Muscle layer of colon (tissue), 2 donors: ENCODE measurements around the gene CAMKMT.

ENCODE experiments used
- H3K27ac ChIP-seq: one replicate; pipeline ENCODE4 v1.7.0; 2013; ENCODE audit warnings: low read depth, mild to moderate bottlenecking, low read length, moderate library complexity
- H3K27me3 ChIP-seq, 2 donors: one replicate each; pipeline ENCODE4 v1.7.0; 2013; ENCODE audit warnings: low read length in 2 of 2, mild to moderate bottlenecking in 2 of 2; ENCODE audit not compliant: insufficient read depth in 2 of 2, control insufficient read depth in 1 of 2
- H3K36me3 ChIP-seq: one replicate; pipeline ENCODE4 v1.7.0; 2013; ENCODE audit warnings: mild to moderate bottlenecking, low read length; ENCODE audit not compliant: insufficient read depth
- H3K4me1 ChIP-seq: one replicate; pipeline ENCODE4 v1.7.0; 2013; ENCODE audit warnings: mild to moderate bottlenecking, low read length; ENCODE audit not compliant: insufficient read depth
- H3K4me3 ChIP-seq, 2 donors: one replicate each; pipeline ENCODE4 v1.7.0; 2013; ENCODE audit warnings: low read length in 2 of 2, low read depth in 1 of 2, mild to moderate bottlenecking in 1 of 2, moderate library complexity in 1 of 2
- H3K9ac ChIP-seq: one replicate; pipeline ENCODE4 v1.7.0; 2013; ENCODE audit warnings: low read length
- H3K9me3 ChIP-seq: one replicate; pipeline ENCODE4 v1.7.0; 2013; ENCODE audit warnings: mild to moderate bottlenecking, low read length
- donor health status: abdominal sarcoma.
- donor health status: Adenocarcinoma of cecum.

CAMKMT gene

DNA sequence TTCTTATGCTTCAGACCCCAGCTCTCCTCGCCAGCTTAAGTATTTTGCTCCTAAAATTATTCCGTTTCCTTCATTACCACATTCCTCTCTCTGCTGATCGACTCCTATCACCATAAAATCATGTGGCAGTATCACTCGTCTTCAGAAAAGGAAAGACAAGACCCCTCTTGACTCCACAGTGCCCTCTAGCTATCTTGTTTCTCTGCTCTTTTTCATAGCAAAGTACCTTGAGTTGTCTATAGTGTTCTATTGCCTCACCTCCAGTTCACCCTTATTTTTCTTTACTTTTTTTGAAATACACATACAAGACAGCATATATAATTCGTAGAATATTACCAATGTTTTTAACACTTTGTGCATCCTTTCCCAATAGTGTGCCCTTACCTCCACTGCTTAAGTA lies 306.6 kb downstream of the CAMKMT start:
- H3K9me3 ChIP-seq = no peaks in the 10 kb centered on the region
- H3K27ac ChIP-seq = no peak overlapping the region
- H3K27me3 ChIP-seq = no peaks in the 10 kb centered on the region
- no peaks in the 10 kb centered on the region for H3K4me1 ChIP-seq
- H3K4me3 ChIP-seq = no peak overlapping the region
- H3K9ac ChIP-seq = no peak overlapping the region
- H3K36me3 ChIP-seq = no peaks in the 10 kb centered on the region

- no peak overlapping the region for H3K9ac ChIP-seq
- no peaks in the 10 kb centered on the region for H3K27me3 ChIP-seq
- H3K4me1 ChIP-seq = no peaks in the 10 kb centered on the region
Measured at GRCh38 chr2:44671276-44671675, 309.5 kb downstream of the CAMKMT start.

DNA sequence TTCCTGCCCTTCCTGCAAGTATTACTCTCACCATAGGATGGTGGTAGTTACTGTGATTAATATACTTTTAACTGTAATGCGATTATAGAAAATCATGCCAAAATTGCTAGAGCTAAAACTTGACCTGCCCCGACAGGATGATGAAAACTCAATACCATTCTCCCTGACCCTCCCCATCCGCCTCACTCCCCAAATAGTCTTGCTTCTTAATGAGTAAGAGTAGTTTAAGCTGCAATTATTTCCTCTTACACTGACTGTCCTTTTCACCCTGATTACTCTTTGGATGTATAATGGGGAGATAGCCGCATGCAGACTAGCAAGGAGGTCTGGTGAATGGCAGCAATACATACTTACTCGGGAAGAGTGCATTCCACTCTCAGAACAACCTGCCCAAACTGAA lies 310.2 kb downstream of the CAMKMT start:
- Histone ChIP-seq H3K4me1 (no peaks in the 10 kb centered on the region), H3K4me3 (no peak overlapping the region), H3K27me3 (no peaks in the 10 kb centered on the region), H3K27ac (no peak overlapping the region), H3K36me3 (no peaks in the 10 kb centered on the region), H3K9me3 (no peaks in the 10 kb centered on the region), H3K9ac (no peak overlapping the region)

More at GRCh38 chr2:44671276-44671675, 309.5 kb downstream of the CAMKMT start:
- no peak overlapping the region for H3K27ac ChIP-seq
- no peak overlapping the region for H3K4me3 ChIP-seq
- H3K9me3 ChIP-seq = no peaks in the 10 kb centered on the region
- H3K36me3 ChIP-seq = no peaks in the 10 kb centered on the region

- no peaks in the 10 kb centered on the region for H3K4me1 ChIP-seq
- H3K9me3 ChIP-seq = no peaks in the 10 kb centered on the region
- no peaks in the 10 kb centered on the region for H3K36me3 ChIP-seq
- H3K9ac ChIP-seq = no peak overlapping the region
- no peak overlapping the region for H3K27ac ChIP-seq
- H3K27me3 ChIP-seq = no peaks in the 10 kb centered on the region
- H3K4me3 ChIP-seq = no peak overlapping the region
Measured at GRCh38 chr2:44672431-44672830, 310.7 kb downstream of the CAMKMT start.

- no peaks in the 10 kb centered on the region for H3K27me3 ChIP-seq
- H3K9ac ChIP-seq = no peak overlapping the region
- H3K36me3 ChIP-seq = no peaks in the 10 kb centered on the region
- H3K27ac ChIP-seq = no peak overlapping the region
- no peaks in the 10 kb centered on the region for H3K4me1 ChIP-seq
- no peaks in the 10 kb centered on the region for H3K9me3 ChIP-seq
- H3K4me3 ChIP-seq = no peak overlapping the region
Measured at GRCh38 chr2:44674473-44675284, 312.9 kb downstream of the CAMKMT start.

DNA sequence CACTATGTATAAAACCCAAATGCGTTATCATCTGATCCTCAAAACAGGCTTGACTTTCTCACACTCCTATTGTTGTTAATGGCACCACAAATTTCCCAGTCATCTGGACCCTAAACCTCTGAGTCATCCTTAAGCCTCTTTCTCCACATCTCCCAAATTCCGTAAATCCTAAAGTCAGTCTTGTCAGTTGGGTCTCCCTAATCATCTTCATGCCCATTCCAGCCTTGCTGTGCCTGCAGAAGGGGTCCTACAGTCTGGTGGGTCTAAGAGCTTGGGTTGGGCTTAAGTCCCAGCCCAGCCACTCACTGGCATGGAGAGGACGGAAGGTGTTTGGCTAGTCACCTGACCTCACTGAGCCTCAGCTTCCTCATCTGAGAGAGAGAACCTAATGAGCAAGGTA lies 314.6 kb downstream of the CAMKMT start:
- H3K9me3 ChIP-seq = no peaks in the 10 kb centered on the region
- no peaks in the 10 kb centered on the region for H3K27me3 ChIP-seq
- H3K4me1 ChIP-seq = no peaks in the 10 kb centered on the region
- H3K4me3 ChIP-seq = no peak overlapping the region
- no peak overlapping the region for H3K9ac ChIP-seq
- no peak overlapping the region for H3K27ac ChIP-seq
- no peaks in the 10 kb centered on the region for H3K36me3 ChIP-seq

DNA sequence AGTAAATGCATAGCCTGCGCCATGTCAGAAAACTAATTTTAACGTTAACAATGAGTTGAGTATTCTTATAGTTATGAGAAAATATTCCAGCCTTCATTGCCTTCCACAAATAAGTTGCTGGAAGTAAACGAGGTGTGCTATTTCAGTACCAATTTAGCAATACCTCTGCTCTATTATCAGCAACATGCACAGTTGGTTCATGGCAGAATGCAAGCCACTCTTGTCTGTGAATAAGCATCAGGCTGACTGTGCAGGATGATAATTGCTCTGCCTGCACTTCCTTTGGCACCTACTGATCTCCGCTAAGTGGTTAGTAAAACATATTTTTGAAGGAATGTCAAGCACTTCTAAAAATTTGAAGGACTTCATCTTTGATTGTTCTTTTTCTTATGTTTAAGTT lies 317.8 kb downstream of the CAMKMT start:
- H3K36me3 ChIP-seq = no peaks in the 10 kb centered on the region
- H3K27me3 ChIP-seq = no peaks in the 10 kb centered on the region
- no peak overlapping the region for H3K9ac ChIP-seq
- no peaks in the 10 kb centered on the region for H3K9me3 ChIP-seq
- no peak overlapping the region for H3K27ac ChIP-seq
- no peak overlapping the region for H3K4me3 ChIP-seq
- H3K4me1 ChIP-seq = no peaks in the 10 kb centered on the region

DNA sequence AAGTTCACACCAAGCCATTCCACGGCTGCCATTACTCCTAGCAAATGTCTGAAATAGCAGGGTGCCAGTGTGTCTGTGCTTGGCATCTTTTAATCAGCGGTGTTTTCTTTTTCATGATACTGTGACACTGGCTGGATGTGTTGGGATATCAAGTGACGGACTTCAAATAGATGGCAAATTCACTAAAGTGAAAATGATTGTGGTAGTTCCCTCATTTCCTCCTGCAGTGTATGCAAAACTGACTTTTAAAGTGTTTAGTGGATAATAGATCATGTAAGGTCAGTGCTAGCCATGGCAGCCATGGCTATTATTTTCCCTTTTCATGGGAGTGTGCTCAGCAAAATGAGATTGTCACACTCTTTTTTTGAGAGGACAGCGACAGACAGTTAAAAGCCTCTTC lies 318.2 kb downstream of the CAMKMT start:
- H3K27ac ChIP-seq = no peak overlapping the region
- H3K36me3 ChIP-seq = no peaks in the 10 kb centered on the region
- H3K4me1 ChIP-seq = no peaks in the 10 kb centered on the region
- H3K9ac ChIP-seq = no peak overlapping the region
- no peaks in the 10 kb centered on the region for H3K27me3 ChIP-seq
- no peak overlapping the region for H3K4me3 ChIP-seq
- no peaks in the 10 kb centered on the region for H3K9me3 ChIP-seq

DNA sequence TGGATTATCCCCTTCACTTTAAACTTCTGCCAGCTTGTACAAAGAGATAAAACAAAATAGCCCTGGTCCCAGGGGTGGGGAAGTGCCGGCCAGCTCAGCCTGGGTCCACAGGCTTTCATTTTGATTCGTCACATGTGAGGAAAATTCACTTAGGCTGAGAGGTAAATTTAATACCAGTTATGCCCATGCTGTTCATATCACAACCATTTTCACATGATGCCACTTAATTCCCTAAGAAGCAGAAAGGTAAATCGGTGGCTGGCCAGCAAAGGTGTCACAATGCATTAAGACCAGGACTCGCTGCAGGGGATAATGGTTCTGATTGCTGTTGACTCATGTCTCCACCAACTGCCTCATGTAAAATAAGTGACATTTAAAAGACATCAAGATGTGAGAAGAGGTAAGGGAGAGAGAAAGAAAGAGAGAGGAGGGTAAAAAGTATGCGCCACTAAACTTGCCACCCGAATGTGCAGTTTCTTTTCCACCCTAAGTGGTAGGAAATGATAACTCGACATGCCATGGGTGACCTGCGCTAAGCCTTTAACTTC lies 318.8 kb downstream of the CAMKMT start:
- Histone ChIP-seq H3K9me3 (no peaks in the 10 kb centered on the region), H3K27me3 (no peaks in the 10 kb centered on the region), H3K4me3 (no peak overlapping the region), H3K36me3 (no peaks in the 10 kb centered on the region), H3K27ac (no peak overlapping the region), H3K9ac (no peak overlapping the region), H3K4me1 (no peaks in the 10 kb centered on the region)

- Histone ChIP-seq H3K27me3 (no peaks in the 10 kb centered on the region), H3K9ac (no peak overlapping the region), H3K36me3 (no peaks in the 10 kb centered on the region), H3K27ac (no peak overlapping the region), H3K4me1 (no peaks in the 10 kb centered on the region), H3K4me3 (no peak overlapping the region), H3K9me3 (no peaks in the 10 kb centered on the region)
Measured at GRCh38 chr2:44680983-44681531, 319.3 kb downstream of the CAMKMT start.

GRCh38 chr2:44682459-44682858 lies 320.7 kb downstream of the CAMKMT start:
- Histone ChIP-seq H3K4me3 (no peak overlapping the region), H3K9me3 (no peaks in the 10 kb centered on the region), H3K27ac (no peak overlapping the region), H3K27me3 (no peaks in the 10 kb centered on the region), H3K36me3 (no peaks in the 10 kb centered on the region), H3K9ac (no peak overlapping the region), H3K4me1 (no peaks in the 10 kb centered on the region)

- H3K27ac ChIP-seq = no peak overlapping the region
- no peaks in the 10 kb centered on the region for H3K36me3 ChIP-seq
- H3K4me1 ChIP-seq = no peaks in the 10 kb centered on the region
- H3K9ac ChIP-seq = no peak overlapping the region
- H3K4me3 ChIP-seq = no peak overlapping the region
- H3K9me3 ChIP-seq = no peaks in the 10 kb centered on the region
- H3K27me3 ChIP-seq = no peaks in the 10 kb centered on the region
Measured at GRCh38 chr2:44684559-44684958, 322.8 kb downstream of the CAMKMT start.
